Measurements from ENCODE around the gene CAMTA1. TPM values are rescaled to one million over a fixed set of nuclear protein-coding genes. Genes with fewer than 3 reads are reported as not detected.

CAMTA1 gene
- polyA plus RNA-seq, 1 donor (not counting 4 experiments of a cell fraction or from before 2014, with no cell fraction given): 51.4 TPM

DNA sequence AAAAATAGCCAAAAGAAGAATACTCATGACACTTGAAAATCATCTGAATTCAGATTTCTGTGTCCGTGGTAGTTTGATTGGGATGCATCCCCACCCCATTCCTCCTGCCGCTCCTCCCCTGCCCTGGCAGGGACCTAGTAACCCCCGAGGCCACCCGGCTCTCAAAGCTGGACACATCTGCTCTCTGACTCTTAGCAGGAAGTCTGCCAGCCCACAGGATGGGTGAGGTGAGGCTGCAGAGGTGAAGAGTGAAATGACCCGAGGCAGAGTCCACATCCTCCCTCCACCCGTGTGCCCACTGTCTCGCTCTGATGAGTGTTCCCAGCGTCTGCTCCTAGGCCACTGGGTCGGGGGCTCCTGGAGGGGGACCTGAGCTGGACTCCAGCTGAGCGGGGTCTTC lies 677.4 kb downstream of the CAMTA1 start:
- FAIRE-seq (no peak), DNase-seq (ENCODE audit: low read depth, low spot score) (no peak)
- Histone ChIP-seq H3K4me3 (ENCODE audit: control insufficient read depth in 2 of 3, extremely low read depth in 1 of 3, insufficient read depth in 2 of 3, low read depth in 1 of 3, low read length in 3 of 3) (no peak overlapping the region), H3K27ac (ENCODE audit: control insufficient read depth, insufficient read depth, low read length) (no peak overlapping the region), H3K27me3 (ENCODE audit: control insufficient read depth, extremely low read depth, insufficient read depth, low read length) (peaks cover 26% of the 10 kb centered on the region), H3K79me2 (ENCODE audit: control insufficient read depth, insufficient read depth, low read length) (no peaks in the 10 kb centered on the region), H3K4me2 (ENCODE audit: control insufficient read depth, extremely low read depth, insufficient read depth, low read depth, low read length) (no peak overlapping the region), H3K9ac (ENCODE audit: control insufficient read depth, extremely low read depth, insufficient read depth, low read length) (no peak overlapping the region), H3K9me1 (ENCODE audit: control insufficient read depth, extremely low read depth, insufficient read depth, low read length) (no peaks in the 10 kb centered on the region), H2AFZ (ENCODE audit: control insufficient read depth, low read length) (no peak overlapping the region), H4K20me1 (ENCODE audit: control insufficient read depth, extremely low read depth, insufficient read depth, low read length) (no peaks in the 10 kb centered on the region), H3K4me1 (ENCODE audit: control insufficient read depth, extremely low read depth, insufficient read depth, low read length) (peaks cover 7% of the 10 kb centered on the region), H3K9me3 (ENCODE audit: control insufficient read depth, low read depth, low read length) (no peaks in the 10 kb centered on the region), H3K36me3 (ENCODE audit: control insufficient read depth in 2 of 2, extremely low read depth in 1 of 2, insufficient read depth in 2 of 2, low read length in 2 of 2) (no peaks in the 10 kb centered on the region)
- TF ChIP-seq, protein P1, sequence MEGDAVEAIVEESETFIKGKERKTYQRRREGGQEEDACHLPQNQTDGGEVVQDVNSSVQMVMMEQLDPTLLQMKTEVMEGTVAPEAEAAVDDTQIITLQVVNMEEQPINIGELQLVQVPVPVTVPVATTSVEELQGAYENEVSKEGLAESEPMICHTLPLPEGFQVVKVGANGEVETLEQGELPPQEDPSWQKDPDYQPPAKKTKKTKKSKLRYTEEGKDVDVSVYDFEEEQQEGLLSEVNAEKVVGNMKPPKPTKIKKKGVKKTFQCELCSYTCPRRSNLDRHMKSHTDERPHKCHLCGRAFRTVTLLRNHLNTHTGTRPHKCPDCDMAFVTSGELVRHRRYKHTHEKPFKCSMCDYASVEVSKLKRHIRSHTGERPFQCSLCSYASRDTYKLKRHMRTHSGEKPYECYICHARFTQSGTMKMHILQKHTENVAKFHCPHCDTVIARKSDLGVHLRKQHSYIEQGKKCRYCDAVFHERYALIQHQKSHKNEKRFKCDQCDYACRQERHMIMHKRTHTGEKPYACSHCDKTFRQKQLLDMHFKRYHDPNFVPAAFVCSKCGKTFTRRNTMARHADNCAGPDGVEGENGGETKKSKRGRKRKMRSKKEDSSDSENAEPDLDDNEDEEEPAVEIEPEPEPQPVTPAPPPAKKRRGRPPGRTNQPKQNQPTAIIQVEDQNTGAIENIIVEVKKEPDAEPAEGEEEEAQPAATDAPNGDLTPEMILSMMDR (optimal IDR thresholded peaks at IDR 0.05 in 1 of 3, IDR thresholded peaks at IDR 0.05 in 1 of 3, conservative IDR thresholded peaks at IDR 0.05 in 1 of 3; ENCODE audit: extremely low read depth in 1 of 3, insufficient read depth in 2 of 3, low read length in 3 of 3): no peak
- TF ChIP-seq EZH2 (IDR thresholded peaks at IDR 0.05; ENCODE audit: low read length): no peak
- dilution Hi-C loops (cut with MboI; ENCODE audit: extremely low pct_ligation_motif_present, low sequenced_read_pairs): no loop called here

DNA sequence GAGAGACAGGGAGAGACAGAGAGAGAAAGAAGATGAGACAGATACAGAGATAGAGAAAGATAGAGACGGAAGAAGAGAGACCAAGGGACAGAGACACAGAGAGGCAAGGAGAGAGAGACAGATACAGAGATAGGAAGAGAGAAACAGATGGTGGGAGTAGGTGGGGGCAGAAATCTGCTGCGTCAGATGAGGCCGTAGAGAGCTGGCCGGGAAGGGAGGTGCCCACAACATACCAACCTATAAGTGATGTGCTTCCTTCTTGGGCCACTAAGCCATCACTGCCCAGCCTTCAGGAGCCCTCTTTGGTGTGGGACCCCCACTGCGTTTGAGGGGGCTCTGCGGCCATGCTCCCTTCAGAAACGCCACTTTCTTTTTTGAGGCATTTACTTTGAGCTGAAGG lies 678.3 kb downstream of the CAMTA1 start:
- peaks cover 1% of the 10 kb centered on the region for H3K9me3 ChIP-seq (ENCODE audit: control insufficient read depth, low read depth, low read length)
- H3K9me1 ChIP-seq (ENCODE audit: control insufficient read depth, extremely low read depth, insufficient read depth, low read length): no peaks in the 10 kb centered on the region
- FAIRE-seq (no peak), DNase-seq (ENCODE audit: low read depth, low spot score) (no peak)
- H3K9ac ChIP-seq (ENCODE audit: control insufficient read depth, extremely low read depth, insufficient read depth, low read length): no peak overlapping the region
- H3K4me1 ChIP-seq (ENCODE audit: control insufficient read depth, extremely low read depth, insufficient read depth, low read length): no peaks in the 10 kb centered on the region
- no peaks in the 10 kb centered on the region for H3K79me2 ChIP-seq (ENCODE audit: control insufficient read depth, insufficient read depth, low read length)
- no peak for TF ChIP-seq EZH2 (IDR thresholded peaks at IDR 0.05; ENCODE audit: low read length)
- TF ChIP-seq, protein P1 (optimal IDR thresholded peaks at IDR 0.05 in 1 of 3, IDR thresholded peaks at IDR 0.05 in 1 of 3, conservative IDR thresholded peaks at IDR 0.05 in 1 of 3; ENCODE audit: extremely low read depth in 1 of 3, insufficient read depth in 2 of 3, low read length in 3 of 3): no peak
- H3K36me3 ChIP-seq (ENCODE audit: control insufficient read depth in 2 of 2, extremely low read depth in 1 of 2, insufficient read depth in 2 of 2, low read length in 2 of 2): no peaks in the 10 kb centered on the region
- no peak overlapping the region for H3K27ac ChIP-seq (ENCODE audit: control insufficient read depth, insufficient read depth, low read length)
- H3K27me3 ChIP-seq (ENCODE audit: control insufficient read depth, extremely low read depth, insufficient read depth, low read length): peaks cover 26% of the 10 kb centered on the region
- no peak overlapping the region for H2AFZ ChIP-seq (ENCODE audit: control insufficient read depth, low read length)
- dilution Hi-C loops (cut with MboI; ENCODE audit: extremely low pct_ligation_motif_present, low sequenced_read_pairs): no loop called here
- H4K20me1 ChIP-seq (ENCODE audit: control insufficient read depth, extremely low read depth, insufficient read depth, low read length): no peaks in the 10 kb centered on the region
- H3K4me2 ChIP-seq (ENCODE audit: control insufficient read depth, extremely low read depth, insufficient read depth, low read depth, low read length): no peak overlapping the region
- H3K4me3 ChIP-seq (ENCODE audit: control insufficient read depth in 2 of 3, extremely low read depth in 1 of 3, insufficient read depth in 2 of 3, low read depth in 1 of 3, low read length in 3 of 3): no peak overlapping the region

Data from keratinocyte (primary cell).